Natural killer cell (primary cell): Measurements from ENCODE around the gene LINC00632. TPM values are rescaled to one million over a fixed set of nuclear protein-coding genes. Genes with fewer than 3 reads are reported as not detected.

Experiments
- ATAC-seq, 3 donors: fragments of 150-1000 bp in 2 of 3; fragments of 200-7000 bp in 1 of 3; cut with Tn5 transposase; 1 replicate in 1 of 3; 2 replicates in 2 of 3; pipeline ENCODE4 v1.10.0; 2021; ENCODE audit warnings: mild to moderate bottlenecking in 2 of 3, moderate library complexity in 2 of 3
- DNase-seq, 2 donors: peaks; one replicate each; pipeline versions ENCODE4 v3.0.0 to v3.0.0-alpha.2; 2013 to 2021; ENCODE audit warnings: mixed read lengths in 1 of 2
- H3K27ac ChIP-seq: one replicate; pipeline ENCODE4 v1.5.1; 2013; ENCODE audit warnings: mild to moderate bottlenecking, low read length
- H3K27me3 ChIP-seq: one replicate; pipeline ENCODE4 v1.6.1; 2013; ENCODE audit warnings: low read length; ENCODE audit not compliant: control insufficient read depth, insufficient read depth
- H3K36me3 ChIP-seq: one replicate; pipeline ENCODE4 v1.6.1; 2013; ENCODE audit warnings: low read length; ENCODE audit not compliant: control insufficient read depth, insufficient read depth
- H3K4me1 ChIP-seq: one replicate; pipeline ENCODE4 v1.6.1; 2013; ENCODE audit warnings: low read length; ENCODE audit not compliant: control insufficient read depth, insufficient read depth
- H3K4me3 ChIP-seq: one replicate; pipeline ENCODE4 v1.5.1; 2013; ENCODE audit warnings: low read length
- H3K9me3 ChIP-seq: one replicate; pipeline ENCODE4 v1.6.1; 2013; ENCODE audit warnings: low read length; ENCODE audit not compliant: control insufficient read depth, insufficient read depth
- H3K27ac Mint-ChIP-seq, 2 donors: one replicate each; pipeline ENCODE4 v1.8.0; 2022; ENCODE audit warnings: mild to moderate bottlenecking in 2 of 2, mixed read lengths in 2 of 2, moderate library complexity in 1 of 2
- H3K27me3 Mint-ChIP-seq, 2 donors: one replicate each; pipeline ENCODE4 v1.8.0; 2022; ENCODE audit warnings: low read depth in 2 of 2, mixed read lengths in 2 of 2
- H3K36me3 Mint-ChIP-seq: one replicate; pipeline ENCODE4 v1.8.0; 2022; ENCODE audit warnings: mixed read lengths
- H3K4me1 Mint-ChIP-seq, 2 donors: one replicate each; pipeline ENCODE4 v1.8.0; 2022; ENCODE audit warnings: mixed read lengths in 2 of 2
- H3K4me3 Mint-ChIP-seq: one replicate; pipeline ENCODE4 v1.8.0; 2022; ENCODE audit warnings: mild to moderate bottlenecking, moderate library complexity, mixed read lengths
- H3K9me3 Mint-ChIP-seq, 2 donors: one replicate each; pipeline ENCODE4 v1.8.0; 2022; ENCODE audit warnings: mixed read lengths in 2 of 2
- CTCF ChIP-seq: fragments of 200-600 bp; IDR thresholded peaks from one replicate; pipeline ENCODE4 v1.8.0; 2022; ENCODE audit warnings: antibody characterized with exemption
- WGBS: methylation state at CpG from one replicate; pipeline ENCODE4 v1.1.7; 2013; ENCODE audit warnings: missing lambda C conversion rate; ENCODE audit not compliant: insufficient coverage; 5-methylcytosine and 5-hydroxymethylcytosine counted together
- intact Hi-C: fragments of 100-400 bp; cut with micrococcal nuclease; formaldehyde crosslinking; loops from one replicate; pipeline ENCODE4 v1.14.2; 2022
- total RNA-seq, 4 donors: library from RNA; stranded (reverse); fragments of 120-200 nt in 1 of 4; gene quantifications; one replicate each; pipeline versions ENCODE4 v1.2.3 to v1.2.4, GENCODE V29; 2013 to 2022

The LINC00632 gene
- total RNA-seq, 3 donors from 2014 or later (not counting 1 experiment from before 2014, with no cell fraction given), result 0.12 to 0.43 (median 0.16) TPM

GRCh38 chrX:140713174-140713539 is 3.6 kb downstream of the LINC00632 start:
- no peaks in the 10 kb centered on the region for H3K9me3 ChIP-seq
- DNase-seq (peak in 1 of 2 donors; percentile 17), ATAC-seq (peak in 2 of 3 donors; percentile 18 to 26)
- intact Hi-C loops, result no loop called here
- H3K27me3 ChIP-seq, result no peaks in the 10 kb centered on the region
- Mint-ChIP-seq H3K4me1 (no peaks in the 10 kb centered on the region), H3K9me3 (no peaks in the 10 kb centered on the region), H3K27me3 (peaks cover 6 to 20% of the 10 kb centered on the region in 2 donors), H3K4me3 (no peak overlapping the region), H3K36me3 (no peaks in the 10 kb centered on the region), H3K27ac (no peak overlapping the region)
- no peaks in the 10 kb centered on the region for H3K4me1 ChIP-seq
- no peak overlapping the region for H3K4me3 ChIP-seq
- H3K27ac ChIP-seq, result no peak overlapping the region
- H3K36me3 ChIP-seq, result no peaks in the 10 kb centered on the region
- TF ChIP-seq CTCF, result no peak
- 0% methylated on average over 5 of the region's 6 CpGs for WGBS

- DNase-seq (no peak), ATAC-seq (no peak)
- Mint-ChIP-seq H3K9me3 (no peaks in the 10 kb centered on the region), H3K27ac (no peak overlapping the region), H3K36me3 (no peaks in the 10 kb centered on the region), H3K4me1 (no peaks in the 10 kb centered on the region), H3K4me3 (no peak overlapping the region), H3K27me3 (no peaks in the 10 kb centered on the region)
- H3K27ac ChIP-seq, result no peak overlapping the region
- H3K4me3 ChIP-seq, result no peak overlapping the region
- no peaks in the 10 kb centered on the region for H3K4me1 ChIP-seq
- no peaks in the 10 kb centered on the region for H3K36me3 ChIP-seq
- no peaks in the 10 kb centered on the region for H3K9me3 ChIP-seq
- no peak for TF ChIP-seq CTCF
- intact Hi-C loops, result no loop called here
- H3K27me3 ChIP-seq, result no peaks in the 10 kb centered on the region
- 88% methylated on average over 5 of the region's 5 CpGs for WGBS
Observed at GRCh38 chrX:140715787-140716186, 6.2 kb downstream of the LINC00632 start.

GRCh38 chrX:140723121-140723715 is 13.7 kb downstream of the LINC00632 start:
- Histone ChIP-seq H3K4me1 (no peaks in the 10 kb centered on the region), H3K36me3 (no peaks in the 10 kb centered on the region), H3K27ac (no peak overlapping the region), H3K4me3 (no peak overlapping the region), H3K27me3 (no peaks in the 10 kb centered on the region), H3K9me3 (no peaks in the 10 kb centered on the region)
- no peak overlapping the region for H3K27ac Mint-ChIP-seq
- WGBS, result 46% methylated on average over 4 of the region's 4 CpGs
- no peaks in the 10 kb centered on the region for H3K9me3 Mint-ChIP-seq
- no peaks in the 10 kb centered on the region for H3K4me1 Mint-ChIP-seq
- no peak overlapping the region for H3K4me3 Mint-ChIP-seq
- no peaks in the 10 kb centered on the region for H3K27me3 Mint-ChIP-seq
- DNase-seq (no peak), ATAC-seq (no peak)
- no peak for TF ChIP-seq CTCF
- H3K36me3 Mint-ChIP-seq, result no peaks in the 10 kb centered on the region
- intact Hi-C loops, result no loop called here

GRCh38 chrX:140724309-140724708 is 14.8 kb downstream of the LINC00632 start:
- TF ChIP-seq CTCF, result no peak
- no peaks in the 10 kb centered on the region for H3K36me3 Mint-ChIP-seq
- H3K9me3 Mint-ChIP-seq, result no peaks in the 10 kb centered on the region
- no peak for ATAC-seq
- Histone ChIP-seq H3K4me3 (no peak overlapping the region), H3K36me3 (no peaks in the 10 kb centered on the region), H3K27me3 (no peaks in the 10 kb centered on the region), H3K27ac (no peak overlapping the region), H3K9me3 (no peaks in the 10 kb centered on the region), H3K4me1 (no peaks in the 10 kb centered on the region)
- no peak overlapping the region for H3K4me3 Mint-ChIP-seq
- intact Hi-C loops, result no loop called here
- no peaks in the 10 kb centered on the region for H3K4me1 Mint-ChIP-seq
- no peak for DNase-seq
- H3K27me3 Mint-ChIP-seq, result no peaks in the 10 kb centered on the region
- WGBS, result 94% methylated on average over 3 of the region's 3 CpGs
- H3K27ac Mint-ChIP-seq, result no peak overlapping the region
